ENCODE results near the gene LCK. TPM values are rescaled to one million over a fixed set of nuclear protein-coding genes. Genes with fewer than 3 reads are reported as not detected.
A peak's percentile ranks its signal among the peaks of the same experiment; 100 is the strongest.

The LCK gene
- total and polyA plus RNA-seq, 9 of the 15 experiments (the other 6 are each of a cell fraction or from before 2014, with no cell fraction given): 0.04 to 0.47 (median 0.13) TPM; not detected in 6

DNA sequence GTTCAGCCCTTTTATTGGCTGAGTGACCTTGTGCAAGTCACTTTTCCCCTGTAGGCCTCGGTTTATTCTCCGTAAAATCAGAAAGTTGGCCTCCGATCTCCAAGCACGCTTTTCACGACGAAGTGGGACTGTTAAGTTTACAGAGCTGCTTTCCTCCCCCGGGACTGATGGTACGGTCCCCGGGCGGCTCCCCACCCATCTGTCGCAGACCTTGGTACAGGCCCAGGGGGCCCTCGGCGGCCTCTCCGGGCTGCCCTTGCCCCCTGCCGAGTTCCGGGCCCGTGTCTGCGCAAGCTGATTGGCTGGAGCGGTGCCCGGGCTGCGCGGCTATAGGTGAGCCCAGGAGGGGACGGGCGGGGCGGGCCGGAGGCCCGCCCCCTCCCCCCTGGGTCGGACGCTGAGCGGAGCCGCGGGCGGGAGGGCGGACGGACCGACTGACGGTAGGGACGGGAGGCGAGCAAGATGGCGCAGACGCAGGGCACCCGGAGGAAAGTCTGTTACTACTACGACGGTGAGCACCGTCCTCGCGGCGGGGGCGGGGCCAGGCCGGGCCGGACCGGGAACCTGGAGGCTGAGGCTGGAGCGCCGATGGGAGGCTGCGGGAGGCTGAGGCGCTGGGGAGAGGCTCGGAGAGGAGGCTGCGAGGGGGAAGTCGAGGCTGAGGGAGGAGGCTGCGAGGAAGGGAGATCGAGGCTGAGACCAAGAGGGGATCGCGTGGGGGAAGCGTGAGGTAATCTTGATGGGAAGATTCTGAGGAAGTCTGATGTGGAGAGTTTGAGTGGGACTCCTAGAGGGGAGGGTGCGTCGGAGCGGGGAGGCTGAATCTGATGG is 40.9 kb downstream of the LCK start, which contains the start of gene HDAC1 (continued):
- TF ChIP-seq, protein P1, sequence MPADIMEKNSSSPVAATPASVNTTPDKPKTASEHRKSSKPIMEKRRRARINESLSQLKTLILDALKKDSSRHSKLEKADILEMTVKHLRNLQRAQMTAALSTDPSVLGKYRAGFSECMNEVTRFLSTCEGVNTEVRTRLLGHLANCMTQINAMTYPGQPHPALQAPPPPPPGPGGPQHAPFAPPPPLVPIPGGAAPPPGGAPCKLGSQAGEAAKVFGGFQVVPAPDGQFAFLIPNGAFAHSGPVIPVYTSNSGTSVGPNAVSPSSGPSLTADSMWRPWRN (IDR thresholded peaks at IDR 0.05; ENCODE audit: low read depth): no peak; the same call in 1 of the 2 replicates
- TF ChIP-seq MCM2 (IDR thresholded peaks at IDR 0.05; ENCODE audit: low read depth) (no peak), SP2 (IDR thresholded peaks at IDR 0.05; ENCODE audit: extremely low read depth, low read depth, low read length, poor library complexity, severe bottlenecking) (peak; percentile 85), ELF4 (CRISPR knock-in tag; IDR thresholded peaks at IDR 0.05) (peak; percentile 78), KHSRP (IDR thresholded peaks at IDR 0.05) (0 out of 2 replicates have a peak, but pooled peaks have one; percentile 18), ZNF668 (CRISPR knock-in tag; IDR thresholded peaks at IDR 0.05) (no peak; the same call in 1 of the 2 replicates), BRD4 (IDR thresholded peaks at IDR 0.05) (0 out of 2 replicates have a peak, but pooled peaks have one; percentile 40), RNF2 (IDR thresholded peaks at IDR 0.05) (peak; percentile 91), PCBP1 (IDR thresholded peaks at IDR 0.05; ENCODE audit: low read depth, low read length, poor library complexity, severe bottlenecking) (peak; percentile 97), ZNF184 (CRISPR knock-in tag; IDR thresholded peaks at IDR 0.05) (no peak), ZC3H8 (IDR thresholded peaks at IDR 0.05) (no peak), CREB1 (IDR thresholded peaks at IDR 0.05) (no peak; the same call in 1 of the 2 replicates), CREB1 (CRISPR knock-in tag; IDR thresholded peaks at IDR 0.05) (peak; percentile 68; the same call in 1 of the 2 replicates), MEIS2 (IDR thresholded peaks at IDR 0.05; ENCODE audit: partially characterized antibody) (peak; percentile 4), TEAD2 (tag; IDR thresholded peaks at IDR 0.05) (no peak), SRF (CRISPR knock-in tag; IDR thresholded peaks at IDR 0.05) (0 out of 4 replicates have a peak, but pooled peaks of 1 of the 2 experiments have one; percentile 36)
- TF ChIP-seq, protein P2, sequence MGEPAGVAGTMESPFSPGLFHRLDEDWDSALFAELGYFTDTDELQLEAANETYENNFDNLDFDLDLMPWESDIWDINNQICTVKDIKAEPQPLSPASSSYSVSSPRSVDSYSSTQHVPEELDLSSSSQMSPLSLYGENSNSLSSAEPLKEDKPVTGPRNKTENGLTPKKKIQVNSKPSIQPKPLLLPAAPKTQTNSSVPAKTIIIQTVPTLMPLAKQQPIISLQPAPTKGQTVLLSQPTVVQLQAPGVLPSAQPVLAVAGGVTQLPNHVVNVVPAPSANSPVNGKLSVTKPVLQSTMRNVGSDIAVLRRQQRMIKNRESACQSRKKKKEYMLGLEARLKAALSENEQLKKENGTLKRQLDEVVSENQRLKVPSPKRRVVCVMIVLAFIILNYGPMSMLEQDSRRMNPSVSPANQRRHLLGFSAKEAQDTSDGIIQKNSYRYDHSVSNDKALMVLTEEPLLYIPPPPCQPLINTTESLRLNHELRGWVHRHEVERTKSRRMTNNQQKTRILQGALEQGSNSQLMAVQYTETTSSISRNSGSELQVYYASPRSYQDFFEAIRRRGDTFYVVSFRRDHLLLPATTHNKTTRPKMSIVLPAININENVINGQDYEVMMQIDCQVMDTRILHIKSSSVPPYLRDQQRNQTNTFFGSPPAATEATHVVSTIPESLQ (CRISPR knock-in tag; IDR thresholded peaks at IDR 0.05): peak; percentile 21
- TF ChIP-seq, protein P3, sequence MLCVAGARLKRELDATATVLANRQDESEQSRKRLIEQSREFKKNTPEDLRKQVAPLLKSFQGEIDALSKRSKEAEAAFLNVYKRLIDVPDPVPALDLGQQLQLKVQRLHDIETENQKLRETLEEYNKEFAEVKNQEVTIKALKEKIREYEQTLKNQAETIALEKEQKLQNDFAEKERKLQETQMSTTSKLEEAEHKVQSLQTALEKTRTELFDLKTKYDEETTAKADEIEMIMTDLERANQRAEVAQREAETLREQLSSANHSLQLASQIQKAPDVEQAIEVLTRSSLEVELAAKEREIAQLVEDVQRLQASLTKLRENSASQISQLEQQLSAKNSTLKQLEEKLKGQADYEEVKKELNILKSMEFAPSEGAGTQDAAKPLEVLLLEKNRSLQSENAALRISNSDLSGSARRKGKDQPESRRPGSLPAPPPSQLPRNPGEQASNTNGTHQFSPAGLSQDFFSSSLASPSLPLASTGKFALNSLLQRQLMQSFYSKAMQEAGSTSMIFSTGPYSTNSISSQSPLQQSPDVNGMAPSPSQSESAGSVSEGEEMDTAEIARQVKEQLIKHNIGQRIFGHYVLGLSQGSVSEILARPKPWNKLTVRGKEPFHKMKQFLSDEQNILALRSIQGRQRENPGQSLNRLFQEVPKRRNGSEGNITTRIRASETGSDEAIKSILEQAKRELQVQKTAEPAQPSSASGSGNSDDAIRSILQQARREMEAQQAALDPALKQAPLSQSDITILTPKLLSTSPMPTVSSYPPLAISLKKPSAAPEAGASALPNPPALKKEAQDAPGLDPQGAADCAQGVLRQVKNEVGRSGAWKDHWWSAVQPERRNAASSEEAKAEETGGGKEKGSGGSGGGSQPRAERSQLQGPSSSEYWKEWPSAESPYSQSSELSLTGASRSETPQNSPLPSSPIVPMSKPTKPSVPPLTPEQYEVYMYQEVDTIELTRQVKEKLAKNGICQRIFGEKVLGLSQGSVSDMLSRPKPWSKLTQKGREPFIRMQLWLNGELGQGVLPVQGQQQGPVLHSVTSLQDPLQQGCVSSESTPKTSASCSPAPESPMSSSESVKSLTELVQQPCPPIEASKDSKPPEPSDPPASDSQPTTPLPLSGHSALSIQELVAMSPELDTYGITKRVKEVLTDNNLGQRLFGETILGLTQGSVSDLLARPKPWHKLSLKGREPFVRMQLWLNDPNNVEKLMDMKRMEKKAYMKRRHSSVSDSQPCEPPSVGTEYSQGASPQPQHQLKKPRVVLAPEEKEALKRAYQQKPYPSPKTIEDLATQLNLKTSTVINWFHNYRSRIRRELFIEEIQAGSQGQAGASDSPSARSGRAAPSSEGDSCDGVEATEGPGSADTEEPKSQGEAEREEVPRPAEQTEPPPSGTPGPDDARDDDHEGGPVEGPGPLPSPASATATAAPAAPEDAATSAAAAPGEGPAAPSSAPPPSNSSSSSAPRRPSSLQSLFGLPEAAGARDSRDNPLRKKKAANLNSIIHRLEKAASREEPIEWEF (CRISPR knock-in tag; IDR thresholded peaks at IDR 0.05): no peak
- TF ChIP-seq, protein P4, sequence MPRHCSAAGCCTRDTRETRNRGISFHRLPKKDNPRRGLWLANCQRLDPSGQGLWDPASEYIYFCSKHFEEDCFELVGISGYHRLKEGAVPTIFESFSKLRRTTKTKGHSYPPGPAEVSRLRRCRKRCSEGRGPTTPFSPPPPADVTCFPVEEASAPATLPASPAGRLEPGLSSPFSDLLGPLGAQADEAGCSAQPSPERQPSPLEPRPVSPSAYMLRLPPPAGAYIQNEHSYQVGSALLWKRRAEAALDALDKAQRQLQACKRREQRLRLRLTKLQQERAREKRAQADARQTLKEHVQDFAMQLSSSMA (CRISPR knock-in tag; IDR thresholded peaks at IDR 0.05): 0 out of 2 replicates have a peak, but pooled peaks have one; percentile 35
- TF ChIP-seq, protein P5, sequence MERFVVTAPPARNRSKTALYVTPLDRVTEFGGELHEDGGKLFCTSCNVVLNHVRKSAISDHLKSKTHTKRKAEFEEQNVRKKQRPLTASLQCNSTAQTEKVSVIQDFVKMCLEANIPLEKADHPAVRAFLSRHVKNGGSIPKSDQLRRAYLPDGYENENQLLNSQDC (CRISPR knock-in tag; IDR thresholded peaks at IDR 0.05): peak; percentile 75; the same call in 1 of the 2 replicates

Measured in K562 (cell line).